Head of caudate nucleus (tissue), 42 donors: ENCODE data around the gene MBOAT7.
A peak's percentile ranks its signal among the peaks of the same experiment; 100 is the strongest.
"Not testable (repeated sequence)": the region's sequence is repeated elsewhere in the genome, so short reads cannot be mapped to it uniquely, and the experiment has no call there.

Source experiments
- DNase-seq, 42 donors: peaks; one replicate each; pipeline versions ENCODE4 v3.0.0 to v3.0.0-alpha.2; 2020 to 2021; ENCODE audit warnings: mixed read lengths in 7 of 42
- intact Hi-C: fragments of 100-400 bp; cut with DNase I; formaldehyde crosslinking; loops from one replicate; pipeline ENCODE4 v1.15.0; 2022

Gene MBOAT7

DNA sequence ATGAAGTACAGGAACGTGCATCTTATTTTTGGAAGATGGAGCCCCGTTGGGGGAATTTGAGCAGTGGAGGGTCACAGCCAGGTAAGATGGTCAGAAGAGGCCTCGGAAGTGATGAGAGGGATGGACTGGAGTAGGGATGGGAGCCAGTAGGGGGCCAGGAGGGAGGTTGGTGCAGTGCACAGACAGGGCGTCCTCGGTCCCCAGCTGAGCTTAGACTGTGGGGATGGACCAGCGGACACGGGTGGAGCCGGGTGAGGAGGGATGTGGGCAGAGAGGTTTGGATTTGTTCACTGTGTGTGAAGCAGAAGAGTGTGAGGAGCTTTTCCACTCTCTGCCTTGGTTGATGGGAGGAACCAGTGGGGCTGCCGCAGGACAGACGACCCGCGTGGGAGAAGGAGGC lies 21.9 kb upstream of the MBOAT7 start:
- DNase-seq: no peak
- intact Hi-C loops: no loop called here

DNA sequence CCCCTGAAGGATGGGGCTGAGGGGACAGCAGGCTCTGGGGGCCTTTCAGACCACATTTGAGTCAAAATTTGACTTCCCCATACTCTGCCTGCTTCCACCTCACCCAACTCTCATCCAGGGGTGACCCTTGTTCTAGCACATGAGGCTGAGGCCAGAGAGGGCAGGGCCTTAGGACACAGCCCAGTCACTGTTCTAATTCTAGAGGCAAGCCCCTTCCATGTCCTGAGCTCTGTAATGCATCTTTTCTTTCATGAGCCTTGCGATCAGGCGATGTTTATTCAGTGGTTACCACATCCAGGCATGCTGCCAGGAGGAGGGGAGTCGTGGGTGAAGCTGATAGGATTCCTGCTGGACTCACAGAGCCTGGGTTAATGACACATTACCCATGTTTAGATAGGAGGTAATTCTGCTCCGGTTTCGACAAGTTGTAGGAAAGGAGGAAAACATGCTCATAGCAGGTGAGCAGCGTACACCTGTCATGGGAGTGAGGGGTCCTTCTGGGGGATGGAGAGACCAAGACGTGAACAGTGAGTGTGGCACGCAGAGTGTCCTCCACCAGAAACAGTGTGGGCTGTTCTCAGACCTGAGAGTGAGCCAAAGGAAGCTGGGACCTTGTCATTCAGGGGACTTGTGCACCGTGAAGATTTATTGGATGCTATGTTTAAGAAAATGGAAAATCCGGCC lies 20.6 kb upstream of the MBOAT7 start:
- DNase-seq: peak in 41 of 42 donors; percentile 32 to 90 (median 77)
- intact Hi-C loops: no loop called here

DNA sequence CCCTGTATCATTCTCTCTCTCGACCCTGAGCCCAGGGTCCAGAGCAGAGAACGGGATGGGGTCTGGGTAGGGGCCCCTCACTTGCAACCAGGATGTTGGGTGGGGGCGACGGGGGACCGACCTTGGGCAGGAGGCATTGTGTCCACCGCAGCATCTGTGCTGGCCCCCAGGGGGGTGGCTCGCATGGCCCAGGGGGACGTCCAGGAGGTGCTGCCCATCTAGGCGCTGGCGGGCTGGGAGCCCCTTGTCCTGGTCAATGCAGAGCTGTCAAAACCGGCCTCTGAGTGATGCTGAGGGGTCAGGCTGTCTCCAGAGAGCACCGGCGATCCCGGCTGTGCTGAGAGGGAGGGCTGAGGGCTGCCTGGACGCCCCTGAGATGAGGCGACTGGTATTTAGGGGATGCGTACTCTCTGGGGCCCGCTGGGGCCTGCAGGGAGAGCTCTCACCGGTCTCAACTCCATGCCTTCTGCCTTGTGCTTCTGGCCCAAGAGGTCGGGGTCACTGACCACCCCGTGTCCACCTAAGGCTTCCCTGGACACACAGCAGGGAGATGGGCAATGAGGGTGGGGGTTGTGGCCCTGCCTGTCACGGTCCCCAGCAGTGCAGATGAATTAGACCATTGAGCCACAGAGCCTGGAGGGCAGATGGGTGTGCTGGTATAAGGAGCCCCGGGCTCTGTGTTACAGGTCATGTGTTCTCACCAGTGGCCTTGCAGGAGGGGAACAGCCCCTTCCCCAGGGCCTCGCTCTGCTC lies 19.9 kb upstream of the MBOAT7 start:
- intact Hi-C loops: no loop called here

GRCh38 chr19:54208784-54209057 lies 19.3 kb upstream of the MBOAT7 start:
- intact Hi-C loops: no loop called here
- DNase-seq: no peak

More for the DNA sequence above, 19.9 kb upstream of the MBOAT7 start:
- DNase-seq: peak in 22 of 42 donors; percentile 21 to 67 (median 46)

DNA sequence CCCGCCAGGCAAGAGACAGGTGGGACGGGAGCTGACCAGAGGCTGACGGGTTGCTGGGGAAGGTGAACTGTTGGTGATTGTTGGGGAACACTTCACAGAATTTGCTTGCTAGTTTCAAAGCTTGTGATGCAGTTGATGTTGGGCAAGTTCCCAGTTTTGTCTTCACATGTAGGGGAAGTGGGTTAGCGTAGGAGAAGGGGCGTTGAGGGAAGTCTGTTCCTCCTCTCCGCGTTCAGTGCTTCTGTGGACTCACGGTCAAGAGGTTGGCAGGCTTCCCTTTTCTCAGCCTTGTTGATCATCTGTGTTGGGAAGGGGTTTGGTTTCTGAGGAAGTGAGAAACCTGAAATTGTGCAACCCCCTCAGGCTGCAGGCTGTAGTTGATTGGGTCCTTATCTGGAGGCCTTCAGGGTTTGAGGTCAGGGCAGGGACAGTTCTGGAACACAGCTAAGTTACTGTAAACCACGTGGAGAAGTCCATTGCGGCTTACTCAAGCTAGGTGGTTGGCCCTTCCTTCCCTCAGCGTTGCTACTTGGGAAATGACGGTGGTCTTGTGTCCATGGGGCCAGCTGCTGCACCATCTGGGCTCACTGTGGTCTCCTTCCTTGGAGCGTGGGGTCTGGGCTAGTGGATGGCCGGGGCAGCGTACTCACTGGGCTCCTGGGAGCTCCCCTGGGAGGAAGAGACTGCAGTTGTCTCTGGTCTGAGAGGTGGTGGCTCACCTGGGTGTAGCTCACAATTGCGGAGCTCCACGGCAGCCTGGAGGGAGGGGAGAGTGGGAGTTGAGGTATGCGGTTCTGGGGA lies 18.8 kb upstream of the MBOAT7 start:
- intact Hi-C loops: no loop called here
- peak in 34 of 42 donors; percentile 10 to 76 (median 50) for DNase-seq

GRCh38 chr19:54207676-54207982 lies 18.2 kb upstream of the MBOAT7 start:
- intact Hi-C loops: no loop called here
- DNase-seq: no peak

DNA sequence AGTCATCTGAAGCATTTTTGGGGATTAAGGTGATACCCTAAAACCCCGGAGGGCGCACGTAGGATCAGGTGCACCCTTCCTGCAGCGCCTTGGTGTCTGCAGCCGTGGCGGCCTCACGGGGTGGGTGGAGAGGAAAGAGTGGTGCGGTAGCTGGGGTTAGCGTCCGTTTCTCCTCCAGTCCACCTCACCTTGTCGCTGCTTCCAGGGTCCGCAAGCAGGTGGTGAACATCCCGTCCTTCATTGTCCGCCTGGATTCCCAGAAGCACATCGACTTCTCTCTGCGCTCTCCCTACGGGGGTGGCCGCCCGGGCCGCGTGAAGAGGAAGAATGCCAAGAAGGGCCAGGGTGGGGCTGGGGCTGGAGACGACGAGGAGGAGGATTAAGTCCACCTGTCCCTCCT lies 17.8 kb upstream of the MBOAT7 start:
- DNase-seq, intact Hi-C loops: not testable (repeated sequence)

DNA sequence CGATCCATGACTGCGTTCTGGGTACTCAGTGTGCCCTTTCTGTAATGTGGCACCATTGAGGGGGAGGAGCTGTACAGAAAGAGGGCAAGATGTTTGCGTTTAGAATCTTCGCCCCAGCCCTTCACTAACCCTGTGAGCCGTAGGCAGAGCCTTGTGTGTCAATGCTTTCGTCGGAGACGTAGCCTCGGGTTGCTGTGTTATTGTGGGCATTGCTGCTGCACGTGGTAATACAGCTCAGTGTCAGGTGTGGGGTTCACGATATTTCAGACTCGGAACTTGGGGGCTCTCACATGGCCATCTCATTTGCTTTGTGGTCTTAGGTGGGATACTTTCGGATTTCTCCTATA lies 17.4 kb upstream of the MBOAT7 start:
- intact Hi-C loops: no loop called here
- no peak for DNase-seq

GRCh38 chr19:54206030-54206830 lies 16.9 kb upstream of the MBOAT7 start:
- DNase-seq: no peak
- intact Hi-C loops: no loop called here

DNA sequence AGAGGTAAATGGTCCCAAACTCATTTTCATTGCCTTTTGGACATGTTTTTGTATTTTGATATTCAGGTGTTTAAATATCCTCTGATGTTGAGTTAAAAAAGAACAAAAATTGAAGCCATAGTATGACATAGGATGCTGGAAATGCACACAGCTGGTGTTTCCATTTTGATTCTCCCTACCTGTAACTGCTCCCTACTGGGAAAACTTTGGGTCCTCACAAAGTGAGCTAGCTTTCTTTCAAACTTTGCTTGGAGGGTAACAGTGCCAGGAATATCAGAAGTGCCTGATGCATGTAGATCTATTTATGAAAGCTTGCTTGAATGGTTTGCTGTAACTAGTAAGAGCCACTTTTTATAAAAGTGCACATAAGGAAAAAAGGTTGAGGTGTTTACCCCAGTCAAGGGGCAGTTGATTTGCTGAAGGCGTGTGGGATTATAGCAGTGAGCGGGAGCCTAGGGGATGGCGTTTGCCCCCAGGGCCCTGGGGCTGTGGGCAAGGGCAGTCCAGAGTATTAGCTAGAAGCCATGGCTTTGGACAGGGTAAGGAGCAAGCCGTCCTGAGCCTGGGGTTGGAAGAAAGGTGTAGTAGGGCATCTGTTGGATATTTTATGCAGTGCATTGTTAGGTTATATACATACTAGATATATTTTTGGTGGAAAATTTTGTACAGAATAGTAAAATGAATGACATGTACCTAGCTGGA lies 15.5 kb upstream of the MBOAT7 start:
- intact Hi-C loops: no loop called here
- DNase-seq: no peak

GRCh38 chr19:54203151-54203611 lies 13.8 kb upstream of the MBOAT7 start:
- intact Hi-C loops: no loop called here
- no peak for DNase-seq

DNA sequence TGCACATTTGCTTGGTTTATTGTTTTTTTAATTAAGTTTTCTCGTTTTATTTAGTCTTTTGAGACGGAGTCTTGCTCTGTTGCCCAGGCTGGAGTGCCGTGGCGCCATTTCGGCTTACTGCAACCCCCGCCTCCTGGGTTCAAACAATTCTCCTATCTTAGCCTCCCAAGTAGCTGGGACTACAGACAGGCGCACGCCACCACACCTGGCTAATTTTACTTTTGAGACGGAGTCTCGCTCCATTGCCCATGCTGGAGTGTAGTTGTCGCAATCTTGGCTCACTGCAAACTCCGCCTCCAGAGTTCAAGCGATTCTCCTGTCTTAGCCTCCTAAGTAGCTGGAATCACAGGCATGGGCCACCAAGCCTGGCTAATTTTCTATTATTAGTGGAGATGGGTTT lies 12.6 kb upstream of the MBOAT7 start:
- no peak for DNase-seq
- intact Hi-C loops: no loop called here

GRCh38 chr19:54201172-54201701 lies 11.9 kb upstream of the MBOAT7 start:
- intact Hi-C loops: no loop called here
- DNase-seq: no peak

DNA sequence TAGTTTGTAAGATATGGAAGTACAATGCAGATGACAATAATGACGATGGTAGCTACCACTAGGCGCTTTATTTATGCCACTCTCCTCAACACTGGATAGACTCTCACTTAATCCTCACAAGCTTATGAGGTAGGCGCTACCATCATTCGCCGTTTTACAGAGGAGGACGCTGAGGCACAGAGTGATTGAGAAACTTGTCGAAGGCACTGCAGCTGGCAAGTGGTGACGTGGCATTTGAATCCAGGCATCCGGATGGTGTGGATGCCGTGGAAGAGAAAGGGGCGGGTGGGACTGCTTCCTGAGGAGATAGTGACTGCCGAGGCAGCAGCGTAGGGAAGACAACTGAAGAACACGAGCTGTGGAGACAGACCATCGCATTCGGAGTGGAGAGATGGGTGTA lies 10.0 kb upstream of the MBOAT7 start:
- DNase-seq: no peak
- intact Hi-C loops: no loop called here

DNA sequence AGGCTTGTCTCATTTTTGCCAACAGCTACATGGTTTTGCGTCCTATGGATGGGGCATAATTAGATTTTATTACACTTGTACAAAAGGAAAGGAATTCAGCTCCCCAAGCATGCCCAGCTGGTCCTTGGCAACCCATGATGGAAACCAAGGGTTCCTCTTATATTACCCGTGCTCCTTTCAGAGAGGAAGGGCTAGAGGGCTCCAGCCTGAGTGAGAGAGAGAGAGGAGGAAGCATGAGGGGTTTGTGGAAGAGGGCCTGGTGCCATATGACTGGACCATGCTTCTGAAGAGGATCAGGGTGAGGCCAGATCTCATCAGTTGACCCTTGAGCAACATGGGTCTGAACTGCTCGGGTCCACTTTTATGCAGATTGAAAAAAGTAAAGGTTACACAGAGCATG lies 7.7 kb upstream of the MBOAT7 start:
- intact Hi-C loops: no loop called here
- DNase-seq: no peak

DNA sequence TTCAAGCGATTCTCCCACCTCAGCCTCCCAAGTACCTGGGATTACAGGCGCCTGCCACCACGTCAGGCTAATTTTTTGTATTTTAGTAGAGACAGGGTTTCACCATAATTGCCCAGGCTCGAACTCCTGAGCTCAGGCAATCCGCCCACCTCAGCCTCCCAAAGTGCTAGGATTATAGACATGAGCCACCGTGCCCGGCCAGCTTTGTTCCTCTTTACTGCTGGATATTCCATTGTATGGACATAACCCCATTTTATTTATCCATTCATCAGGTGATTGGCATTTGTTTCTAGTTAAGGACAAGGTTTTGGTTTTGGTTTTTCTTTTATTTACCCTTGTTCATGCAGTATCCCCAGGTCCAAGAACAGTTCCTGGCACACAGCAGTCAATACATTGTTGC lies 7.2 kb upstream of the MBOAT7 start:
- no peak for DNase-seq
- intact Hi-C loops: no loop called here

DNA sequence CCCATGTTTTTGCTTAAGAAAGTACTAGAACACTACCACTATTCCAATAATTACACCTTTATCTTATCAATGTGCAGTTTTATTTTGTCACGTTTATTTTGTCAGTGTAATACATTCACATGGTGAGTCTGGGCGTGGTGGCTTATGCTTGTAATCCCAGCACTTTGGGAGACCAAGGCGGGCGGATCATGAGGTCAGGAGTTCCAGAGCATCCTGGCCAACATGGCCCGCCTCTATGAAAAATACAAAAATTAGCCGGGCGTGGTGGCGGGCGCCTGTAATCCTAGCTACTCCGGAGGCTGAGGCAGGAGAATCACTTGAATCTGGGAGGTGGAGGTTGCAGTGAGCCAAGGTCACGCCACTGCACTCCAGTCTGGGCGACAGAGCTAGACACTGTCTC lies 5.1 kb upstream of the MBOAT7 start:
- intact Hi-C loops: not testable (repeated sequence)

GRCh38 chr19:54193011-54193410 lies 3.6 kb upstream of the MBOAT7 start:
- no peak for DNase-seq
- intact Hi-C loops: no loop called here

More for the DNA sequence above, 5.1 kb upstream of the MBOAT7 start:
- not testable (repeated sequence) for DNase-seq
